LNCAP (cell line): ENCODE measurements around the gene NLRP1.

Experiments used
- CTCF ChIP-seq: fragments of 450-650 bp; IDR thresholded peaks from 2 replicates; pipeline ENCODE4 v1.5.1; 2017; ENCODE audit warnings: mild to moderate bottlenecking

NLRP1 gene

GRCh38 chr17:5605452-5605851 lies 21.1 kb upstream of the NLRP1 start:
- TF ChIP-seq CTCF = no peak

GRCh38 chr17:5600041-5600440 lies 15.7 kb upstream of the NLRP1 start:
- no peak for TF ChIP-seq CTCF

- TF ChIP-seq CTCF = no peak
Observed at GRCh38 chr17:5598457-5598856, 14.1 kb upstream of the NLRP1 start.

- TF ChIP-seq CTCF = no peak
Observed at GRCh38 chr17:5596421-5596820, 12.1 kb upstream of the NLRP1 start.

- no peak for TF ChIP-seq CTCF
Observed at GRCh38 chr17:5595831-5596230, 11.5 kb upstream of the NLRP1 start.

GRCh38 chr17:5592382-5592781 lies 8.1 kb upstream of the NLRP1 start:
- peak; percentile 57 for TF ChIP-seq CTCF

- no peak for TF ChIP-seq CTCF
Observed at GRCh38 chr17:5591966-5592365, 7.7 kb upstream of the NLRP1 start.

GRCh38 chr17:5588584-5588983 lies 4.3 kb upstream of the NLRP1 start:
- TF ChIP-seq CTCF = no peak
